Measurements from ENCODE around the gene PRKD2.
"Not testable (repeated sequence)": the region's sequence is repeated elsewhere in the genome, so short reads cannot be mapped to it uniquely, and the experiment has no call there.

The PRKD2 gene

DNA sequence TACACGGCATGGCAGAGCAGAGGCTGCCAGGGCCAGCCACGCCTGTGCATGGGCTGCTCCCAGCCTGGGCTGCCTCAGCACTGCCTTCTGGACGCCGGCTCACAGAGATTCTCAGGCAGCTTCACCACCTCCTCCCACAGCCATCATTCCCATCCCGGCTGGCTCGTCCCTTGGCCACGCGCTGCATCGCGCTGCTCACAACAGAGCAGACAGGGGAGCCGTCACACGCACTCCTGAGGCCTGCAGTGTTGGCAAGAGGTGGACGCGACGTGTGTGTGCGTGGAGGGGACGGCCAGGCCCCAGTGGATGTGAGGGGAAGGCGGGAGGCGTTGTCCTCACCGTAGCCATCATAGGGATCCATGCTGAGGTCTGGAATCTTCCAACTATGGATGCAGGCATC, 7.6 kb upstream of the PRKD2 start:
- no peak for DNase-seq (ENCODE audit: low read depth in 2 of 2)

DNA sequence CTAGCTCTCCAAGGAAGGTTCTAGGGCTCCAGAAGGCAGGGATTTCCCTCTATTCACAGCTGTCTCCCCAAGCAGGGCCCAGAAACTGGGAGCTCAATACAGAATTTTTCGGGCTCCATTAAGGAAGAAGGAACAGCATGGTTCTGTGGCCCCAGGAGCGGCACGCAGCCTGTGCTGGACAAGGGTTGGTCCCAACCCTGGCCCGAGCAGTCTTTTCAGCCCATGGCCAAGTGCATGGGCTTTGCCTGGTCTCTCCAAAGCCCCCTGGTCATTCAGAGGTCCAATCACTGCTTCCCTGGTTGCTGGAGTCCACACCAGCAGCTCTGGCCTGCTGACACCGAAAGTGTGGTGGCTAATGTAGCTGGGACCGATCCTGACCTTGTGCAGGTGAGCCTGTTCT, 6.6 kb upstream of the PRKD2 start:
- no peak for DNase-seq (ENCODE audit: low read depth in 2 of 2)

DNA sequence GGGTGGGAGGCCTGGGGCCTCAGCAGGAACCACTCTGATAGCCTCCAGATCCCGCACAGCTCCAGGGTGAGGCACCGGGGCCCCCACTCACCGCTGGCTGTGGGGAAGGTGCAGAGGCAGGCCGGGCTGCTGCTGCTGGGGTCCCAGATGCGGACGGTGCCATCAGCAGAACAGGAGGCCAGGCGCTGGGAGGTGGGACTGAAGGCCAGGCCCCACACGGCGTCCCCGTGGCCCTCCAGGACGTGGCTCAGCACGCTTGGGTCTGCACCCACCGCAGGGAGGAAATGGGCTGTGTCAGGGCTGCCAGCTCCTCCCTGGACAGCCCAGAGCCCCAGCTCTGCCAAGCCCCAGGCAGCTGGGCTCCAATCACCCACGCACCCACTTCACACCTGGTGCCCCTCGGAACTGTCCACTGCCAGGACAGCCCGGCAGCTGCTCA, 6.1 kb upstream of the PRKD2 start:
- DNase-seq (ENCODE audit: low read depth in 2 of 2): no peak

DNA sequence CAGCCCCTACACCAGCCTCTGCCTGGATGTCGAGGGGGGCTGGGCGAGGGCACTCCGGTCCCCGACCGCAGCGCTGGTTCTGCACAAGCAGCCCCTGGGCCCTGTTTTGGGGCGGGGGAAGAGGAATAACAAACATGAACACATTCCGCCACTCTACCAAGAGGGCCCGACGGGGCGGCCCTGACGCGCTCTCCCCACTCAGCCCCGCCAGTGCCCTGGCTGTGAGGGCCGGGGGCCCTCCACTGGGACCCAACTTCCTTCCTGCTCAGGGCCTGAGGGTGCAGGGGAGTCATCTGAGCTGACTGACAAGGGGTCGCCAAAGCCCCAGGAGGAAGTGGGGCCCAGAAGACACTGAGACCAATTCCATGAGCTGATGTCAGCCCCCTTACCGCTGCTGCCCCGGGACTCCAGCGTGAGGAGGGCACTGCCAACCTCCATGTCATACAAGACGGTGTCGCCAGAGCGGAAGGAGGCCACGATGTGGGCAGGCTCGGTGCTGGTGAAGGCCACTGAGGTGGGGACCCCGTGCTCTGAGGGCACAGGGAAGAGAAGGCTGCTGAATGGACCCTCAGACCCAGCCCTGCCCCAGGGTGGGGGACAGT, 5.6 kb upstream of the PRKD2 start:
- no peak for DNase-seq (ENCODE audit: low read depth in 2 of 2)

DNA sequence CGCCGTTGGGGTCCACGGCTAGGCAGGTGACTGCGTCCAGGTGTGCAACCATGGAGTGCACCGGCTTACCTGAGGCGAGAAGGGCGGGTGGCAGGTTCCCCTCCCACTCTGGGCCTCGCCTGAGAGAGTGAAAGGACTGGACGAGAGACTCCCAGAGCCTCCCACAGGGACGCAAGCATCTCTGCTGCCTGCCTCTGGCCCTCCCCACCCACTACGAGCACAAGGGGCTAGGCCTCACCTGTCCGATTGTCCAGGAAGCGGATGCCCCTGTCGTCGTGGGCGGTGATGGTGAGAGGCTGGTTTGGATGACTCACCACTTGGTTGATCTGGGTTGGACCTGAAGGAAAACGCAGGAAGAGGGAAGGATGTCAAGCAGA, 5.1 kb upstream of the PRKD2 start:
- no peak for DNase-seq (ENCODE audit: low read depth in 2 of 2)

DNA sequence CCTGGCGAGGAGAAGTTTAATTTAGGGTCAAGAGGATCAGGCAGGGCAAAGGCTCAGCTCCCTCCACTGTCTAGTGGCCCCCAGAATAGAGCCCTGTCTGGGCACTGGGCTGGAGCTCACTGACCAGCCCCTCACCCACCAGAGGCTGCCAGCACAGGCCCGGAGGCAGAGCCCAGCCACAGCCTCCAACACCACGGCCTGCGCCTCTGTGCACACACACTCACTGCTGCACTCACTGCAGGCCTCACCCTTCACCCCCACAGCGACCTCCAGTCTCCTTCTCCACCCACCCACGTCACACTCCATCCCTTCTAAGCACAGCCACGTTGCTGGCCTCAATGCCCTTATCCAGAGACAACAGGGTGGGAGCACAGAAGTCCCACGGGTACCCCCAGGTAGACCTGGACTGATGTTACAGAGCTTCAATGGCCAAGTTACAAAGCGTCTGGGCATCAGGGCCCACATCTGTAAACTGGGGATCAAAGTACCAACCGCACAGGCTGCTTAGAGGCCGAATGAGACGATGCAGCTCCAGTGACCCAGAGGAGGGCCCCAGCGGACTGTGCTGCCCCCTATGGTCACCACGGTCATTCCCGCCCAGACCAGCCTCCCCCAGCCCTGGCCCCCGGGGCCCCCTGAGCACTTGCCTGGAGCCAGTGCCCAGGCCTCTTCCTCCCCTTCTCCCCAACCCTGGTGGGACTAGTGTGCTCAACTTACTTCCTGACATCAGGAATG, 4.5 kb upstream of the PRKD2 start:
- DNase-seq (ENCODE audit: low read depth in 2 of 2): no peak

DNA sequence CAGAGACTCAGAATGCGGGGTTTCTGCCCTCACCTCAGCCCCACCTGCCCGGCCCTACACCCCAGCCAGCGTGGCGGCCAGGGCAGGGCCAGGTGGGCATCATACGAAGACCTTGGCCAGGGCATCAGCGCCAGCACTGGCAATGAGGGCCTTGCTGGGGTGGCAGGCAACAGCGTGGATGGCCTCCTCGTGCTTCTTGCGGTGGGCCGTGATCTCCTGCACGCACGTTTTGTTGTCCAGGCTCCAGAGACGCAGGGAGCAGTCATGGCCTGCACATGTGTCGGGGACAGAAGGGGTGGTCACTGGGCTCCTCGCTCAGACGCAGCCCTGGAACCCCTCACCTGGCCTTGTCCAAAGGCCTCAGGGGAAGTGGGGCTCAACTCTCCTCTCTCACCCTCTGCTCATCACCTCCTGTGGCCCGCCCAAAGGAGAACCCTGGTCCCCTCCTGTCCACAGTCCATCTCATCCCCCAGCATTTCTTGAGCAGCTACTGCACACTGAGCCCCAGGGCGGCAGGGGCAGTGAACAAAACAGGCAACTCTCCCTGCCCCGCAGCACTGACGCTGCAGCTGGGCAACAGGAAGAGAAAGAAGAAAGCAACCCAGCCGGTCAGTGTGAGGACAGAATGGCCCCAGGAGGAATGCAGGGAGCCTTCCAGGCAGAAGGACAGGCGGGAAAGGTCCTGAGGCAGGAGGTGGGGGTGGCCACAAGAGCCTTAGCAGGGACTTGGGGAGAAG, 3.8 kb upstream of the PRKD2 start:
- no peak for DNase-seq (ENCODE audit: low read depth in 2 of 2)

DNA sequence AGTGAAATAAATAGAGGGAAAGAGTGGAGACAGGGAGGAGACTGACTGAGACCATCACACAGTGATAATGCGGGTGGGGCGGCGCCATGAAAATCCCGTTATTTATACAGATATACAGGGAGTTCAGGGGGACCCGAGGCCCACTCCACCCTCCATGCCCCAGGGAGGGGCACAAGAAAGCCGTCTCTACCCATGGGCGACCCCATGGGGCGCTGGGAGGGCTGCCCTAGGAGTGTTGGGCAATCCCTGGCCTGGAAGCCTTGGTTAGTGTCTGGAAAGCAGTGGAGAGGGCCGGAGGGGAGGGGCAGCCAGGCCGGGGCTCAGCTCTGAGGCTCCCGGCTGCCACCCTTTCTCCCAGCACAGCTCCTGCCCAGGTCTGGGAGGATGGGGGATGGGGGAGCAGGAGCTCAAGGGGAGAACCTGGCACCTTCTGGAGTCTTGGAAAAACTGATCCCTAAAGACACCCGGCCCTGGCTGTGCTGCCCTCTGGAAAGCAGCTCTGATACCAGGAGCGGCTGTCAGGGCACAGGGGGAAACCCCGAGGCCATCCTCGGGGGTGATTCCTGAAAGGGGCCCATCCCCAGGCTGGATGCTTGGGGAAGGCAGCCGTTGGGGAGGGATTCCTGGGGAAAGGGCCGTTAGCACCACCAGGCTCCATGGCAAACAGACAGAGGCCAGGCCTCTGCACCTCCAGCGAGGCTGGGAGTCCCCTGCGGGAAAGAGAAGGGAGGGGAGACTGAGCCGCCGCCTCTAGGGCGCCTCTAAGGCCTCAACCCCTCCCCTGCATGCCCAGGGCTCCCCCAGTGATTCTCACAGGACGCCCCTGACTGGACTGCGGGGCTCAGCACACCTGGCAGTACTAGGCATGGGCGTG, 3.0 kb upstream of the PRKD2 start:
- DNase-seq (ENCODE audit: low read depth in 2 of 2): no peak

DNA sequence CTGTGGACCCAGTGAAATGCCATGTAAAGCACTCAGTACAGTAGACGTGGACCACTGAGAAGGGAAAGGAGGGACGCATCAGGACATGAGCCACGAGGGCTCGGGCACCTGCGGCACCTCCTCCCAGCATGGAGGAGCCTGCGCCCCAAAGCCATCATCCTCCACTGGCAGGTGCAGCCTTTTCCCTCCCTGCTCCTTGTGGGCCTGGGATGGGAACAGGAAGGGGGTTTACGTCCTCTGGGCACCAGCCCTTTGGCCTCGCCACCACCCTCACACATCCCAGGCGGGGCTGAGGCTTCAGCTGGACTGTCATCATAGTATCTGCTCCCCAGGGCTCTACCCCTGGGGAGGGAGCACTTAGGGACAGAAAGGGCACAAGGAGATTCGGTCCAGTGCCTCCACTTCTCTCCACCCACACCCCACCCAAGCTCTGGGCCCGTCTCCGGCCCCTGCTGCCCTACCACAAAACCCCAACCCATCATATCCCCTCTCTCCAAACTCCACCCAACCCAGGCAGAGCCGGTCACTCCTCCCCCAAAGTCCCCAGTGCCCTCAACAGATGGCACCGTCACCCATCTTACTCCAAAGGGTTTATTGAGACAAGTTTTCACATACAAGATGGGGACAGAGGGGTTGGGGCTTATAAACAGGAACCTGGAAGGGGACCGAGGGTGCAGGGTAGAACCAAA, 2.2 kb upstream of the PRKD2 start:
- no peak for DNase-seq (ENCODE audit: low read depth in 2 of 2)

DNA sequence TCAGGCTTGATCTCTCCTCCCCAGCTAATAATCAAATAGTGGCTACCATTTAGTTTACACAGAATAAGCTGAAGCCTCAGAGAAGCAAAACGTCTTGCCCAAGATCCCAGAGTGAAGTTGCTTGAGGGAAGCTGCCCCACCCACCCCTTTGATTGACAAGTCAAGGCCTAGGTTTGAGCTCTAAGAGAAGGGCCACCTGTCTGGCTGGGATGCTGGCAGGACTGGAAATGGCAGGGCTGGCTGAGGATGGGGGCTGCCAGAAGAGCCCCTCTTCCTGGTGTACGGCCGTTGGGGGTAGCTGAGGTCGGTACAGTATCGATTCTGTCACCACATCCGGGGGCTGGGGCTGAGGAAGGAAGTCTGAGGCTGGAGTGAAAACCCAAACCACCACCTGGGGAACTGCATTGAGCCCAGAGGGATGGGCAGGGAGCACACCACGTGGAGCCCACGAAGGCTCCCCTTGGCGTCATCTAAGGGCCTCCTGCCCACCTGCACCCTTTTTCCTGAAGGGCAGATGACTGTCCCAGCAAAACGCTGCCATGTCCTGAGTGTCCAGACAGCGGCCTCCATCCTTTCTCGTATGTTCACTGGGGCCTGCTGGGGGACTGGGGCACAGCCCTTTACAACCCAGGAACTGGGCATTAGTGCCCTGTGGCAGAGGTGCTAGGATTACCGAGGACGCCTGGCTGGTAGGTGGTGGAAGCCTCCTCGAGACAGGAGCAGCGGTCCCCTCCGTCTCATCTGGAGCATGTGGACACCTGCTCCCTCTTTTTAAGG, 1.4 kb upstream of the PRKD2 start:
- DNase-seq (ENCODE audit: low read depth in 2 of 2): no peak

DNA sequence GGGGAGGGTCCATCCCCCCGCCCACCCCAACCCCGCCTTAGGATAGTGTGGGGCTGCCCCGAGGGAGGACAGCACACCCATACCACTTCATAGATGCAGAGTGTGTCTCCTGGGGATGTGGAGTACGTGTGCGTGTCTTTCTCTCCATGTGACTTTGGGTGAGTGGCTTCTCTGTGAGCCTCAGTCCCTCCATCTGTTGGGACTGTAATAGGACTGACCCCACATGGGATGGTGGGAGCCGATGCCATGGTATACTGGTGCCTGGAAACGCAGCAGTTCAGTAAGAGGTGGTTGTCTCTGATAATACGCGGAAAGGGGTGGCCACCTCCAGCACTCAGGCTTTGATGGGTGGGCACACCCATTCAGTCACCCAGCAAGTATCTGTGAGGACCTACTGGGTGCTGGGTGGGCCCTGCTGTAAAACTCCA, 816 bp upstream of the PRKD2 start:
- no peak for DNase-seq (ENCODE audit: low read depth in 2 of 2)

DNA sequence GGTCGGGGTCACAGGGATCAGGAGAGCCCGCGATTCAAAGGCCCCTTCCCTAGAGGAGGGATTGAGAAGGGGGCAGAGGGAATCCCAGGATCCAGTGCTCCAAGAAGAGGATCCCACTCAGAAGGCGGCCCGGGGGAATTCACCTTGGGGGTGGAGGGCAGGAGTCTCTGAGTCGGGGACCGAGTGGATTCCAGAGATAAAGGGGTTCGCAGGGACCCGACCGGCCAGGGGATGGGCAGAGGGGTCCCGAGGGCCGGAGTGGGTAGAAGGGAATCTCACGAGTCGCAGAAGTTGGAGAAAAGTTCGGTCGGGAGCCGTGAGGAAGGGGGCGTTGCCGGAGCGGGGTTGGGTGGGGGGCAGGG, 261 bp downstream of the PRKD2 start:
- DNase-seq (ENCODE audit: low read depth in 2 of 2): no peak

DNA sequence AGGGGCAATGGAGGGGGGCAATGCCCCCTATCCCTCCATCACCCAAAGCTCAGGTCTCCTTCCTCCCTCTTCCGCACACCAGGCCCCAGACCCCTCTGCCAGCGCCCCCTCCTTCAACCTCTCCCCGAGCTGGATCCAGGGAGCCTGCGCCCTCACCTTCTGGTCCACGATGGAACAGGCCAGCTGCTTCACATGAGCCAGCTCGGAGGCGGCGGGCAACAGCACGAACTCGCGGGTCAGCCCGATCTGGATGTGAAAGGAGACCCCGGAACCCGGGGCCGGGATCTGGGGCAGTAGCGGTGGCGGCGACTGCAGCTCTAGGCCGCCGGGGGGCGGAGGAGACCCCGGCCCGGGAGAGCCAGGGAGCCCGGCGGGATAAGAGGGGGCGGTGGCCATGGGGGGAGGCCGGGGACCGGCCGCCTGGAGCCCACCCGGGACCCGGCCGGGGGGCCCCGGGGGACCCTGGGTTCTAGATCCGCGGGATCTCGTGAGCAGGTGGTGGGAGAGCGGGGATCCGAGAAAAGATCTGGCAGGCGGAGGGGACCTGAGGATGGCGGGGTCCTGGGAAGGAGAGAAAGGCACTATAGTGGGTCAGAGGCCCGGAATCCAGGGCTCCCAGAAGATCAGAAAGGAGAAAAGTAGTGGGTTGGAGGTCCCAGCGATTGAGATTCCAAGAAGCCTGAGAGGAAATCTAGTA, 791 bp downstream of the PRKD2 start:
- no peak for DNase-seq (ENCODE audit: low read depth in 2 of 2)

DNA sequence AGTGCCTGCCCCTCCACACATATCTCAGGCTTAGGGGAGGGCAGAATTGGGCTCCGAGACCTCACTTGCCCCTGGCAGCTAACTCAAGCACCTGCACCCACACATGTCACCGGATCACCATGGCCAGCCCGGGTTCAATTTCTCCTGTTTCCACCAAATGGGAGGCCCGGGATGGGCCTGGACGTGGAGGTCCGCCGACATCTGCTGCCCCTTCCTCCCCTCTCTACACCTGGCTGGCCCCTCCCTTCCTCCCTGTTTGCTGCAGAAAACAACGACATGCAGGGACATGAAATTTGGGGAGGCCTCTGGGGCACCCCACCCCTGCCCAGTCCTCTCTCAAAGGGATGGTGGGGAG, 1.3 kb downstream of the PRKD2 start:
- no peak for DNase-seq (ENCODE audit: low read depth in 2 of 2)

DNA sequence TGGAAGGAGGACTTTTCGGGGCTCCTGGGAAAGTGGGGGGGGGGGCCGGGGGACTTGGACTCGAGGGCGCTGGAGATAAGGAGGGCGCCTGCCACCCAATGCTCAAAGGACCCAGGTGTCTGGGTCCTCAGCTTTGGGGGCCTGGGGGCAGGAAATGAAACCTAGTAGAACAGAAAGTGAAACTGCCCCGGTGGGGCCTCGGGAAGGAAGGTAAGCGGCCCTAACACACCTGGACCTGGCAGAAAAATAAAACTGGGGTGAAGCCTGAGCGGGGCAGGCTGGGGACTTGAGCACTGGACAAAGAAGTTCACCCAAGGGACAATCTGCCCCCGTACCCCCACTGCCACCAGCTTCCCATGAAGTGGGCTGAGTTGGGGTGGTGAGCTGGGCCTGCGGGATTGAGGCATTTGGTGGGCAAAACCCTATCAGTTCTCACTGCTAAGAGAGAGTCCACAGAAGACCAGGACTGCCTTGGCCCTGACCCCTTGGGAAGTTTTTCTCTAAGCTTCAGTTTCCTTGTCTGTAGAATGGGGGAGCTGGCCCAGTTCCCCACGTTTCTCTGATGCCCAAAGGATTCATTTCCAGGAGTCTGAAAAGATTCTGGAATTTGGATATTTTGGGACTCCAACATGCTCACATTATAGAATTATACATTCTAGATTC, 2.3 kb downstream of the PRKD2 start:
- peak in 1 of 2 donors; percentile 31 for DNase-seq (ENCODE audit: low read depth in 2 of 2)

DNA sequence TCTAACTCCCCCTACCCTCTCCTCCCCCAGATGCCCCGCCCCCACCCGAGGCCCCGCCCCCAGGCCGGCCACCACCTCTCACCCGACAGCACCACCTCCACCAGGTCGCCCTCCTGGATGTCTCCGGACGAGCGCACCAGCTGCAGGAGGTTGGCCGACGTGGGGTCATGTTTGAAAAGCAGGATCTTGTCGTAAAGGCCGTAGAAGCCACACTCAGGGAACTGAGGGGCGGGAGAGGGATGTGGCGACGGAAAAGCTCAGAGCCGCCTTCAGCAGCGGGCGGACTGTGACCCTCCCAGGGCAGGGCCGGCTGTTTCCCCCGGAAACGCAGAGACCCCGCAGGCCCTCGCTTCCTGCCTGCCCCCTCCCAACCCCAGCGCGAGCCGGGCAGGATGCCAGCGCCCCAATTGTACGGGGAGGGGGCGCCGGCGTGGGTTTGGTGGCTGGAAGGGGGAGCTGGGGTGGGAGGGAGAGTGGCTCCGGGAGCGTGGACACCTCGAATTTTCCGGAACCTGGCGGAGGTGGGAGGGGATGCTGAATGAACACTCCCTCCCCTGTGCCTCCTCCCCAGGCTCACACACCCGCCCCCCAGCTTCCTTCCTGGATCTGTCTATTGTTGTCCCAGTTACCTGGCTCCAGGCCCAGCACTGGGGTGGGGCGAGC, 3.0 kb downstream of the PRKD2 start:
- DNase-seq (ENCODE audit: low read depth in 2 of 2): peak; percentile 35 to 56

DNA sequence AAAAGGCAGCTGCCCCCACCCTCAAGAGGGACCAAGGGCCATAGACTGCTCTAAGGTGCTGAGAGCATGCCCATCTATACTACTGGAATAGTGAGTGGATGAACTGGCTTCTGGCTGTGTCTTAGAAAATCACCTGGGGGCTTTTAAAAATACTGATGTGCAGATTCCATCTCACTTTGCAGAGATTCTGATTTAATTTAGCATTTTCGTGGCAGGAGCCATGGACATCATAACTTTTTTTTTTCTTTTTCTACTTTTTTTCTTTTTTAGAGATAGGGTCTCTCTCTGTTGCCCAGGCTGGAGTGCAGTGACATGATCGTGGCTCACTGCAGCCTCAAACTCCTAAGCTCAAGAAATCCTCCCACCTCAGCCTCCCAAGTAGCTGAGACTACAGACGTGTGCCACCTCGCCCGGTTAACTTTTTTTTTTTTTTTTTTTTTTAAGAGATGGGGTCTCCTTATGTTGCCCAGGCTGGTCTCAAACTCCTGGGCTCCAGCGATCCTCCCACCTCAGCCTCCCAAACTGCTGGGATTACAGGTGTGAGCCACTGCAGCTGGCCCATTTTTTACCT, 4.1 kb downstream of the PRKD2 start:
- not testable (repeated sequence) for DNase-seq (ENCODE audit: low read depth in 2 of 2)

DNA sequence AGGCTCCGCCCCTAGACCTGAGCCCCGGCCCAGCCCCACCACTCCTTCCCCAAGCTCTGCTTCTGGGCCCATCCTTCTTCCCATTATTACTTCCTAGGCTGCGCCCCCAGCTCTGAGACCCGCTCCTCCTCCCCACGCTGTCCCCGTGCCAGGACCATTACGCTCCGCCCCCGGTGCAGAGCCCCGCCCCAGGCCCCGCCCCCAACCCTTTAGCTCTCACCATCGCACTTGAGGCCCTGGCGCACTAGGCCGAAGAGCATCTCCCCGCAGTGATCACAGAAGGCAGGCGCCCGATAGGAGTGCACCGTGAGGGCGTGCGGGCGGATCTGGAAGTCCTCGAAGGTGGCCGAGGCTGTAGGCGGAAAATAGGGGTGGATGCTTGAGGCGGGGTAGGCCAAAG, 6.2 kb downstream of the PRKD2 start:
- no peak for DNase-seq (ENCODE audit: low read depth in 2 of 2)
